HG02610 (cell line): ENCODE data around the gene FAM236A.
"Not testable (repeated sequence)": the region's sequence is repeated elsewhere in the genome, so short reads cannot be mapped to it uniquely, and the experiment has no call there.

Source experiments
- ATAC-seq: cut with Tn5 transposase; IDR thresholded peaks from one replicate; pipeline ENCODE4 v1.9.1; 2021; ENCODE audit warnings: mild to moderate bottlenecking, moderate library complexity; ENCODE audit not compliant: unreplicated experiment

Gene FAM236A

DNA sequence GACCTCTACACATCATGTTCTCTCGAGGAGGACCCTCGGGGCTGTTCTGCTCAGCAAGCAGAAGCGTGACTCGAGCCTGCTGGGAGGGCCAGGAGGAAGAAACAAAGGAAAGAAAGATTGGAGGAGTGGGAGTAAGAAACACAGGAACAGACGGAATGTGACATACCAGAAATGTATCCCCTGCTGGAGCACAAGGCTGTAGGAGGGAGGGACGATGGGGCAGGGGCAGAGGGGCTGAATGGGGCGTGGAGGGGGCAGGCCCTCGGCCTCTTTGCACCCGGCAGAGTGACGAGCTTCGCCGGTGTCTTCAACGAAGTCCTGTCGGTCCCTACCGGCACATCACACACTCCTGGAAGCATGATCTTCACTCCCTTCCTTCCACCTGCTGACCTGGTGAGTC is at the start of gene FAM236A:
TSS of gene FAM236A (plus strand) at position 301 of the 400 bp plus-strand sequence. CDS start at position 358, 57 bp downstream.
- ATAC-seq = not testable (repeated sequence)

- ATAC-seq = not testable (repeated sequence)
Observed at GRCh38 chrX:72889740-72890139, 48.3 kb upstream of the FAM236A start.

- not testable (repeated sequence) for ATAC-seq
Observed at GRCh38 chrX:72912315-72912714, 25.7 kb upstream of the FAM236A start, which contains the start of gene FAM236C. TSS of gene FAM236C (plus strand) at chrX:72912615. CDS start at chrX:72912715, 100 bp downstream.

GRCh38 chrX:72916096-72916495 is 21.9 kb upstream of the FAM236A start:
- ATAC-seq = not testable (repeated sequence)

GRCh38 chrX:72932283-72932682 is 5.7 kb upstream of the FAM236A start:
- not testable (repeated sequence) for ATAC-seq

DNA sequence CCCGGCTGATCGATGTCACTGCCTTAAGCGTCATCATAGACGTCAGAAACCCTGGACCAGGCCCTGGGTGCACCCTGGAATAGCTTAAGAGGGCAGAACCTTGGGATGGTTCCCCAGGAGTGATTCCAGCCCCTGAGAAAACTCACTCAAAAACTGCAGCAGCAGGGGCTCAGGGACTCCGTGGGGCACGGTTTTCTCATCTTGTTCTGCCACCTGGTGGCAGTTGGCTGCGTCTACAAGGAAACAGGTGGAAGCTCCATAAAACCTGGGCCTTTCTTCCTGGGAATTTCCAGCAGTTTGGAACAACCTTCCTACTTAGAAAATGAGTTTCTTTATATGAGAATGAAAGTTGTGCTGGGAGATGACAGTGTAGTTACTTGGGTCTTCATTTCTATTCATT is 1.6 kb upstream of the FAM236A start:
- not testable (repeated sequence) for ATAC-seq

GRCh38 chrX:72936882-72937455 is 1.0 kb upstream of the FAM236A start:
- not testable (repeated sequence) for ATAC-seq

DNA sequence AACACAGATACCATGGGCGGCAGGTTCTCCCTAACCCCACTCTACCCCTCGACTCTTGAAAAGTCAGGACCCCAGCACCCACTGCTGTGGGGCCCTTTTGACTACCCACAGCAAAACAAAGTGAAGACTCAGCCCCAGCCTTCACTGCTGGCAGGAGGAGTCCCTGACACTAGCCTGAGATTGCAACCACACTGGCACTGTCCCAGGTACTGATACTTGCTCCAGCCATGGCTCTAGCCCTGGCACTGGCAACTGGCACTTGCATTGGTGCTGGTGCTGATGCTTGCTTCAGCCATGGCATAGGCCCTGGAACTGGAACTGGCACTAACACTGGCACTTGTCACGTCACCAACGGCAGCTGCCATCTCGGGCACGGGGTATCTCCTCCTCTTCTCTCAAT is 4.3 kb downstream of the FAM236A start:
- ATAC-seq = not testable (repeated sequence)

DNA sequence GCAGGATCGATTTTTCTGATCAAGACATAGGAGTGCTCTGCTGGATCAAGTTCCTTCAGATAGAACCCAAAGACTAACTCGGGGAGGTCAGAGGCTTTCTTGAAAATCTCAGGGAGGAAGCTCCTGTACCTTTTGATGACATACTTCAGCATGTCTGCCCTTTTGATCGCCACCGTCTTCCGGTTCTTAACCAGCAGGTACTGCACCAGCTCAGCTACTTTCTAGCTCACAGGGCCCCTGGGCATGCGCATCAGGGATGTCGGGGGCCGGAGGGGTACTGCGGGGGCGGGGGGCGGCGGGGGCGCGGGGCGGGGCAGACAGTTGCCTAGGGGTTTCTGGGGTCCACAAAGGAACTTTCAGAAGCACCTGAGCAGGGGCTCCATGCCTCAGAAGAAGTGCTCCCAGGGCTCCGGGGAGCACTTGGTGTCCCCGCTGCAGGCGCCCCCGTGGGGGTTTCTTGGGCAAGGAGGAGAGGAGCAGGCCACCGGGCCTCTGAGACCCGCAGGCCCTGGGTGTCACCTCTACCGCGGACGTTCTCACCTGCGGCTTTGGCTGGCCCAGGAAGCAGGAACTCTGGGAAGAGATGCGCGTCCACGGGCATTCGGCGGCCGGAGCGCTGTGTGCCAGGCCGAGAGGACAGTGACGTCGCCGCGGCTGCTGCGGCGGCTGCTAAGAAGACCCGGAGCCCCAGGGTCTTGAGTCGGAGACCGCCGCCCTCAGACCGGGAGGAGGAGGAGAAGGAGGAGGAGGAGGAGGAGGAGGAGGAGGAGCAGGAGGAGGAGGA is 5.2 kb downstream of the FAM236A start:
- ATAC-seq = not testable (repeated sequence)

GRCh38 chrX:72943819-72944169 is 5.8 kb downstream of the FAM236A start, which contains the start of gene DMRTC1:
TSS of gene DMRTC1 (minus strand) at chrX:72943837. CDS start at chrX:72875694, 68,143 bp downstream.
- ATAC-seq = peak; percentile 62

- not testable (repeated sequence) for ATAC-seq
Observed at GRCh38 chrX:72959971-72960370, 22.0 kb downstream of the FAM236A start.

GRCh38 chrX:72971859-72972258 is 33.9 kb downstream of the FAM236A start:
- not testable (repeated sequence) for ATAC-seq

GRCh38 chrX:72974885-72975284 is 36.9 kb downstream of the FAM236A start:
- ATAC-seq = not testable (repeated sequence)

DNA sequence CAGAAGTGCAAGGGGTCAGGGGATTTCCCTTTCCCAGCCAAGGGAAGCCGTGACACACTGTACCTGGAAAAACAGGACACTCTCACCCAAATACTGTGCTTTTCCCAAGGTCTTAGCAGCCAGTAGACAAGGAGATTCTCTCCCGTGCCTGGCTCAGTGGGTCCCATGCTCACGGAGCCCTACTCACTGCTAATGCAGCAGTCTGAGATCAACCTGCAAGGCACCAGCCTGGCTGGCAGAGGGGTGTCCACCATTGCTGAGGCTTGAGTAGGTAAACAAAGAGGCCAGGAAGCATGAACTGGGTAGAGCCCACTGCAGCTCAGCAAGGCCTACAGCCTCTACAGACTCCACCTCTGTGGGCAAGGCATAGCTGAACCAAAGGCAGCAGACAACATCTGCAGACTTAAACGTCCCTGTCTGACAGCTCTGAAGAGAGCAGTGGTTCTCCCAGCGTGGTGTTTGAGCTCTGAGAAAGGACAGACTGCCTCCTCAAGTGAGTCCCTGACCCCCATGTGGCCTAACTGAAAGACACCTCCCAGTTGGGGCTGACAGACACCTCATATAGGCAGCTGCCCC is 43.0 kb downstream of the FAM236A start:
- ATAC-seq = not testable (repeated sequence)
